IMR-90 (cell line): ENCODE results near the gene INSL6. TPM values are rescaled to one million over a fixed set of nuclear protein-coding genes. Genes with fewer than 3 reads are reported as not detected.

Experiments
- ATAC-seq: fragments of 200-7000 bp; cut with Tn5 transposase; 2 replicates; pipeline ENCODE4 v1.9.1; 2020; ENCODE audit warnings: low read depth, mild to moderate bottlenecking, moderate library complexity
- BruUV-seq: library from RNA; stranded (reverse); fragments of 400-500 nt; replicated peaks from 2 replicates; lab custom pipeline; 2021; lab: Mats Ljungman, UMichigan
- CTCF ChIA-PET: fragments of 300-600 bp; formaldehyde crosslinking; extraction: SDS; loops from one replicate; lab custom pipeline; 2021; ENCODE audit warnings: antibody characterized with exemption; lab: Yijun Ruan, JAX
- POLR2A ChIA-PET: fragments of 300-600 bp; sonication (Branson Sonifier 250); formaldehyde crosslinking; loops from one replicate; lab custom pipeline; 2022; ENCODE audit warnings: antibody characterized with exemption; ENCODE audit not compliant: unreplicated experiment; lab: Charles Lee
- DNase-seq: peaks from one replicate; pipeline ENCODE4 v3.0.0; 2013
- H2AFZ ChIP-seq: replicated peaks from 2 replicates; pipeline ENCODE3; 2013; ENCODE audit warnings: low read length, mild to moderate bottlenecking; ENCODE audit not compliant: poor library complexity
- H2AK5ac ChIP-seq: 2 replicates; pipeline ENCODE4 v1.6.1; 2013; ENCODE audit warnings: low read depth, low read length, inconsistent platforms
- H2AK9ac ChIP-seq: replicated peaks from 2 replicates; pipeline ENCODE3; 2013; ENCODE audit warnings: mild to moderate bottlenecking, low read depth, low read length, moderate library complexity; ENCODE audit not compliant: poor library complexity
- H2BK120ac ChIP-seq: 2 replicates; pipeline ENCODE4 v1.6.1; 2013; ENCODE audit warnings: low read depth, low read length, inconsistent platforms
- H2BK15ac ChIP-seq: 3 replicates; pipeline ENCODE4 v1.6.1; 2013; ENCODE audit warnings: low read depth, low read length, inconsistent platforms
- H2BK20ac ChIP-seq: 2 replicates; pipeline ENCODE4 v1.6.1; 2013; ENCODE audit warnings: low read depth, mild to moderate bottlenecking, inconsistent platforms, low read length, moderate library complexity
- H2BK5ac ChIP-seq: 2 replicates; pipeline ENCODE4 v1.6.1; 2013; ENCODE audit warnings: mild to moderate bottlenecking, low read depth, low read length, inconsistent platforms; ENCODE audit not compliant: poor library complexity, severe bottlenecking
- H3K14ac ChIP-seq: replicated peaks from 2 replicates; pipeline ENCODE4 v1.6.1; 2013; ENCODE audit warnings: low read depth, low read length, inconsistent platforms
- H3K18ac ChIP-seq: 2 replicates; pipeline ENCODE4 v1.6.1; 2013; ENCODE audit warnings: low read depth, low read length, control low read depth
- H3K23ac ChIP-seq: 2 replicates; pipeline ENCODE4 v1.6.1; 2013; ENCODE audit warnings: low read depth, low read length, inconsistent platforms
- H3K27ac ChIP-seq: 2 replicates; pipeline ENCODE4 v1.5.1; 2013; ENCODE audit warnings: mild to moderate bottlenecking, control low read depth, low read length; ENCODE audit not compliant: insufficient read depth
- H3K27me3 ChIP-seq: 2 replicates; pipeline ENCODE4 v1.6.1; 2013; ENCODE audit warnings: low read length; ENCODE audit not compliant: control insufficient read depth, insufficient read depth
- H3K36me3 ChIP-seq: 2 replicates; pipeline ENCODE4 v1.6.1; 2013; ENCODE audit warnings: low read length, mixed read lengths; ENCODE audit not compliant: control insufficient read depth, insufficient read depth
- H3K4ac ChIP-seq: 2 replicates; pipeline ENCODE4 v1.6.1; 2013; ENCODE audit warnings: low read depth, low read length, inconsistent platforms
- H3K4me1 ChIP-seq: 2 replicates; pipeline ENCODE4 v1.6.1; 2013; ENCODE audit warnings: low read length, mixed read lengths; ENCODE audit not compliant: control insufficient read depth, insufficient read depth
- H3K4me2 ChIP-seq: 2 replicates; pipeline ENCODE4 v1.6.1; 2013; ENCODE audit warnings: low read depth, mild to moderate bottlenecking, control low read depth, low read length, moderate library complexity
- H3K4me3 ChIP-seq: 2 replicates; pipeline ENCODE4 v1.5.1; 2013; ENCODE audit warnings: low read depth, mild to moderate bottlenecking, control low read depth, low read length, moderate library complexity; ENCODE audit not compliant: insufficient read depth
- H3K56ac ChIP-seq: 2 replicates; pipeline ENCODE4 v1.6.1; 2013; ENCODE audit warnings: low read length, inconsistent platforms; ENCODE audit not compliant: insufficient read depth; ENCODE audit errors: extremely low read depth
- H3K79me1 ChIP-seq, 2 experiments: 2 replicates each; pipeline ENCODE4 v1.6.1; 2013; ENCODE audit warnings: low read length in 2 of 2, inconsistent platforms in 1 of 2, low read depth in 1 of 2
- H3K9ac ChIP-seq: 2 replicates; pipeline ENCODE4 v1.6.1; 2013; ENCODE audit warnings: low read depth, low read length, control low read depth
- H3K9me1 ChIP-seq: 2 replicates; pipeline ENCODE4 v1.6.1; 2013; ENCODE audit warnings: low read length, inconsistent platforms; ENCODE audit not compliant: insufficient read depth
- H3K9me3 ChIP-seq: 2 replicates; pipeline ENCODE4 v1.6.1; 2013; ENCODE audit warnings: low read length; ENCODE audit not compliant: control insufficient read depth, insufficient read depth
- H4K20me1 ChIP-seq: 2 replicates; pipeline ENCODE4 v1.6.1; 2013; ENCODE audit warnings: low read length, inconsistent platforms; ENCODE audit not compliant: insufficient read depth
- H4K5ac ChIP-seq: 2 replicates; pipeline ENCODE4 v1.6.1; 2013; ENCODE audit warnings: mild to moderate bottlenecking, low read depth, low read length, control low read depth
- H4K8ac ChIP-seq, 2 experiments: 2 replicates each; pipeline ENCODE4 v1.6.1; 2013; ENCODE audit warnings: low read depth in 2 of 2, low read length in 2 of 2, control low read depth in 1 of 2, inconsistent platforms in 1 of 2
- H4K91ac ChIP-seq: 2 replicates; pipeline ENCODE4 v1.6.1; 2013; ENCODE audit warnings: low read depth, low read length, inconsistent platforms; ENCODE audit not compliant: insufficient read depth
- BHLHE40 ChIP-seq: fragments of 150-350 bp; IDR thresholded peaks from 2 replicates; pipeline ENCODE4 v1.6.1; 2016; ENCODE audit warnings: mild to moderate bottlenecking, low read depth, low read length
- CEBPB ChIP-seq: IDR thresholded peaks from 2 replicates; pipeline ENCODE4 v1.6.1; 2012; ENCODE audit warnings: low read depth, low read length, improper control_type of control experiment
- CHD1 ChIP-seq: IDR thresholded peaks from 2 replicates; pipeline ENCODE4 v1.6.1; 2012; ENCODE audit warnings: low read depth, low read length, improper control_type of control experiment
- CTCF ChIP-seq: conservative IDR thresholded peaks from 2 replicates; pipeline ENCODE4 v1.5.1; 2012; ENCODE audit warnings: mild to moderate bottlenecking, low read depth, low read length, improper control_type of control experiment
- ELK1 ChIP-seq: fragments of 150-350 bp; IDR thresholded peaks from 2 replicates; pipeline ENCODE4 v1.6.1; 2016; ENCODE audit warnings: low read depth, mild to moderate bottlenecking, low read length, moderate library complexity, borderline replicate concordance
- FOS ChIP-seq: fragments of 150-350 bp; IDR thresholded peaks from 2 replicates; pipeline ENCODE4 v1.6.1; 2016; ENCODE audit warnings: low read depth, low read length
- MAFK ChIP-seq: IDR thresholded peaks from 2 replicates; pipeline ENCODE4 v1.6.1; 2012; ENCODE audit warnings: low read depth, low read length, improper control_type of control experiment
- MAZ ChIP-seq: IDR thresholded peaks from 2 replicates; pipeline ENCODE4 v1.6.1; 2012; ENCODE audit warnings: low read depth, mild to moderate bottlenecking, low read length, improper control_type of control experiment, moderate library complexity, borderline replicate concordance
- MXI1 ChIP-seq: IDR thresholded peaks from 2 replicates; pipeline ENCODE4 v1.6.1; 2012; ENCODE audit warnings: low read depth, mild to moderate bottlenecking, low read length, moderate library complexity, borderline replicate concordance
- NFE2L2 ChIP-seq: fragments of 150-350 bp; IDR thresholded peaks from 2 replicates; pipeline ENCODE4 v1.6.1; 2016; ENCODE audit warnings: low read depth, mild to moderate bottlenecking, low read length
- POLR2A ChIP-seq: IDR thresholded peaks from 2 replicates; pipeline ENCODE4 v1.6.1; 2012; ENCODE audit warnings: mild to moderate bottlenecking, low read depth, low read length
- RAD21 ChIP-seq: IDR thresholded peaks from 2 replicates; pipeline ENCODE4 v1.6.1; 2012; ENCODE audit warnings: low read length, improper control_type of control experiment
- RCOR1 ChIP-seq: IDR thresholded peaks from 2 replicates; pipeline ENCODE4 v1.6.1; 2012; ENCODE audit warnings: mild to moderate bottlenecking, low read length, improper control_type of control experiment; ENCODE audit not compliant: insufficient replicate concordance
- RFX5 ChIP-seq: IDR thresholded peaks from 2 replicates; pipeline ENCODE4 v1.8.0; 2012; ENCODE audit warnings: low read depth, mild to moderate bottlenecking, low read length, moderate library complexity
- SMC3 ChIP-seq: fragments of 150-350 bp; IDR thresholded peaks from 2 replicates; pipeline ENCODE4 v1.6.1; 2016; ENCODE audit warnings: low read depth, mild to moderate bottlenecking, antibody characterized with exemption, low read length, moderate library complexity
- WGBS, 2 experiments: methylation state at CpG; one replicate each; pipeline versions ENCODE4 v1.1.5 to v1.1.7; 2013; ENCODE audit warnings: missing lambda C conversion rate in 2 of 2; ENCODE audit not compliant: insufficient read length in 1 of 2; ENCODE audit errors: extremely low coverage in 2 of 2; 5-methylcytosine and 5-hydroxymethylcytosine counted together
- dilution Hi-C: fragments of 300-500 bp; cut with HindIII; formaldehyde crosslinking; loops from one replicate; pipeline ENCODE4 v1.14.3; 2018; ENCODE audit warnings: low sequenced_read_pairs; ENCODE audit not compliant: unreplicated experiment
- in situ Hi-C: fragments of 300-500 bp; cut with MboI; formaldehyde crosslinking; loops from 3 replicates; pipeline ENCODE4 v1.14.3; 2019; ENCODE audit warnings: low sequenced_read_pairs, inconsistent platforms, mixed read lengths
- intact Hi-C: fragments of 100-400 bp; cut with micrococcal nuclease; formaldehyde crosslinking; loops from 2 replicates; pipeline ENCODE4 v1.10.0; 2022
- polyA plus RNA-seq, 3 experiments: library from polyadenylated mRNA; depleted of rRNA; stranded (reverse); fragments of >200 nt; gene quantifications; 2 replicates each; pipeline ENCODE4 v1.2.3, GENCODE V29; 2012; ENCODE audit warnings: low replicate concordance in 1 of 3
- total RNA-seq: library from RNA; depleted of rRNA; stranded (reverse); fragments of >200 nt; gene quantifications from 2 replicates; pipeline ENCODE4 v1.2.3, GENCODE V29; 2012
- TF ChIP-seq, protein P1 (sequence below): fragments of 150-350 bp; IDR thresholded peaks from 2 replicates; pipeline ENCODE4 v1.6.1; 2017; ENCODE audit warnings: mild to moderate bottlenecking, antibody characterized with exemption, low read length, low read depth

Gene INSL6
- total and polyA plus RNA-seq, 2 of the 4 experiments (the other 2 are of a cell fraction), result not detected

DNA sequence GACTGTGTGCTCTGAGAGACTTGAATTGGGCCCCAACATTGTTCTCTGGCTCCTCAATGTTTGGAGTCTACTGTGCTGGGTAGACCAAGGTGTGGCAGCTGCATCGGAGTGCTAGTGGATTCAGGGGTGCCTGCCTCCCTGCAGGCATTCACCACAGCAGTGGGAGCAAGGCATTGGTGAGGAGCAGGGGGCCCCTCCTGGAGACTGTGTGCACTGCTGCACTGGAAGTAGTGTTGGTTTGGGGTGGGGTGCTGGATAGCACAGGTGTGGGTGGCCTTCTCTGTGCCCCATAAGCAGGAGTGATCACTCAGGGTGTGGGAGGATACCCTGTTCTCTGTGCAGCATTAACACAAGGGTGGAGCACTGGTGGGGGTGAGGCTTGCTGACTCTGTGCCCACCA is 39.2 kb downstream of the INSL6 start:
- Histone ChIP-seq H2BK120ac (no peak overlapping the region), H3K36me3 (peaks cover 4% of the 10 kb centered on the region; the same call in 1 of the 2 replicates), H3K9me1 (no peaks in the 10 kb centered on the region), H4K91ac (no peak overlapping the region), H3K27ac (no peak overlapping the region), H2AK9ac (no peak overlapping the region), H3K9ac (no peak overlapping the region), H3K27me3 (no peaks in the 10 kb centered on the region), H3K4me3 (no peak overlapping the region), H2AFZ (no peak overlapping the region), H4K5ac (no peak overlapping the region), H3K56ac (no peak overlapping the region), H2BK15ac (no peak overlapping the region), H3K4me1 (no peaks in the 10 kb centered on the region), H3K4ac (no peak overlapping the region), H4K20me1 (no peaks in the 10 kb centered on the region), H3K18ac (no peak overlapping the region), H4K8ac (no peak overlapping the region), H3K9me3 (no peaks in the 10 kb centered on the region), H2BK20ac (no peak overlapping the region), H2AK5ac (no peak overlapping the region), H3K4me2 (no peak overlapping the region), H3K14ac (no peak overlapping the region), H3K79me1 (no peaks in the 10 kb centered on the region), H2BK5ac (no peak overlapping the region), H3K23ac (no peak overlapping the region)
- intact Hi-C loops, result no loop called here
- no TSS peak for BruUV-seq
- dilution Hi-C loops, result no loop called here
- TF ChIP-seq CTCF (no peak), RFX5 (no peak), MXI1 (no peak), CEBPB (no peak), MAFK (no peak), RCOR1 (no peak), FOS (no peak), CHD1 (no peak), ELK1 (no peak), RAD21 (no peak), SMC3 (no peak), BHLHE40 (no peak), MAZ (no peak), NFE2L2 (no peak), POLR2A (no peak)
- TF ChIP-seq, protein P1, sequence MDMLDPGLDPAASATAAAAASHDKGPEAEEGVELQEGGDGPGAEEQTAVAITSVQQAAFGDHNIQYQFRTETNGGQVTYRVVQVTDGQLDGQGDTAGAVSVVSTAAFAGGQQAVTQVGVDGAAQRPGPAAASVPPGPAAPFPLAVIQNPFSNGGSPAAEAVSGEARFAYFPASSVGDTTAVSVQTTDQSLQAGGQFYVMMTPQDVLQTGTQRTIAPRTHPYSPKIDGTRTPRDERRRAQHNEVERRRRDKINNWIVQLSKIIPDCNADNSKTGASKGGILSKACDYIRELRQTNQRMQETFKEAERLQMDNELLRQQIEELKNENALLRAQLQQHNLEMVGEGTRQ, result no peak
- ATAC-seq, result no peak
- no CpG with 5 or more reads among the region's 1 CpG for WGBS, 2 experiments
- ChIA-PET POLR2A (interaction anchor here (0.6 kb wide), 1 partner anchor 152 kb away, joined by 3 read pairs; no protein-coding TSS in a partner anchor), CTCF (no interaction called here)
- in situ Hi-C loops, result no loop called here
- no peak for DNase-seq
